ENCODE measurements around the gene ZG16B. TPM values are rescaled to one million over a fixed set of nuclear protein-coding genes. Genes with fewer than 3 reads are reported as not detected.

The ZG16B gene
- total and polyA plus RNA-seq, 2 donors (not counting 1 experiment from before 2014, with no cell fraction given): not detected

GRCh38 chr16:2822496-2822895 is 7.6 kb upstream of the ZG16B start:
- no peaks in the 10 kb centered on the region for H3K27me3 ChIP-seq (replicated peaks in 1 of 4; ENCODE audit: control extremely low read depth in 1 of 4, control insufficient read depth in 3 of 4, insufficient read depth in 4 of 4, low read length in 3 of 4)
- no peak for DNase-seq
- H3K4me1 Mint-ChIP-seq: no peaks in the 10 kb centered on the region
- no peaks in the 10 kb centered on the region for H3K4me1 ChIP-seq (ENCODE audit: control insufficient read depth in 2 of 2, insufficient read depth in 2 of 2, low read length in 2 of 2)
- intact Hi-C loops (cut with micrococcal nuclease): no loop called here
- H3K36me3 ChIP-seq (replicated peaks in 1 of 2; ENCODE audit: control extremely low read depth in 1 of 2, control insufficient read depth in 1 of 2, extremely low read depth in 1 of 2, insufficient read depth in 2 of 2, low read length in 1 of 2): no peaks in the 10 kb centered on the region
- no peak overlapping the region for H3K9ac ChIP-seq (ENCODE audit: low read length)
- ATAC-seq (ENCODE audit: low read depth): no peak
- 75% methylated on average over 2 of the region's 4 CpGs for WGBS (ENCODE audit: insufficient coverage)
- H3K4me3 ChIP-seq (ENCODE audit: control extremely low read depth in 1 of 5, extremely low read depth in 1 of 5, insufficient read depth in 1 of 5, low read depth in 2 of 5, low read length in 4 of 5): no peak overlapping the region
- H3K27ac ChIP-seq (ENCODE audit: low read length in 2 of 2): no peak overlapping the region
- H3K27ac Mint-ChIP-seq: no peak overlapping the region
- H3K4me2 ChIP-seq (replicated peaks; ENCODE audit: low read depth, low read length, poor library complexity, severe bottlenecking): no peak overlapping the region
- H2AFZ ChIP-seq (ENCODE audit: insufficient read depth, low read depth, low read length, poor library complexity, severe bottlenecking): no peak overlapping the region
- TF ChIP-seq EZH2 (IDR thresholded peaks at IDR 0.05; ENCODE audit: borderline replicate concordance, insufficient read depth, low read depth, low read length, poor library complexity, severe bottlenecking) (no peak), CTCF (IDR thresholded peaks at IDR 0.05) (no peak)
- H3K9me3 ChIP-seq (ENCODE audit: control extremely low read depth in 1 of 3, control insufficient read depth in 2 of 3, insufficient read depth in 1 of 3, low read length in 2 of 3): no peaks in the 10 kb centered on the region
- peaks cover 7% of the 10 kb centered on the region for H3K27me3 Mint-ChIP-seq
- ChIA-PET POLR2A (no interaction called here), CTCF (no interaction called here)
- H3K9me3 Mint-ChIP-seq (ENCODE audit: insufficient read depth): no peaks in the 10 kb centered on the region
- no peaks in the 10 kb centered on the region for H4K20me1 ChIP-seq (ENCODE audit: control insufficient read depth, insufficient read depth, low read length, poor library complexity, severe bottlenecking)
- H3K4me3 Mint-ChIP-seq: no peak overlapping the region
- H3K79me2 ChIP-seq (ENCODE audit: control insufficient read depth, insufficient read depth, low read length): no peaks in the 10 kb centered on the region

- intact Hi-C loops (cut with micrococcal nuclease): no loop called here
- no peak overlapping the region for H3K9ac ChIP-seq (ENCODE audit: low read length)
- peaks cover 0 to 3% (median under 1%) of the 10 kb centered on the region in 4 experiments for H3K27me3 ChIP-seq (replicated peaks in 1 of 4; ENCODE audit: control extremely low read depth in 1 of 4, control insufficient read depth in 3 of 4, insufficient read depth in 4 of 4, low read length in 3 of 4)
- no peak overlapping the region for H3K4me3 ChIP-seq (ENCODE audit: control extremely low read depth in 1 of 5, extremely low read depth in 1 of 5, insufficient read depth in 1 of 5, low read depth in 2 of 5, low read length in 4 of 5)
- peaks cover 4% of the 10 kb centered on the region for H3K27me3 Mint-ChIP-seq
- no peak overlapping the region for H3K27ac Mint-ChIP-seq
- TF ChIP-seq EZH2 (IDR thresholded peaks at IDR 0.05; ENCODE audit: borderline replicate concordance, insufficient read depth, low read depth, low read length, poor library complexity, severe bottlenecking): no peak
- H3K9me3 ChIP-seq (ENCODE audit: control extremely low read depth in 1 of 3, control insufficient read depth in 2 of 3, insufficient read depth in 1 of 3, low read length in 2 of 3): no peaks in the 10 kb centered on the region
- whole genome bisulfite sequencing (ENCODE audit: insufficient coverage): 87% methylated on average over 10 of the region's 10 CpGs
- H3K79me2 ChIP-seq (ENCODE audit: control insufficient read depth, insufficient read depth, low read length): no peaks in the 10 kb centered on the region
- no peaks in the 10 kb centered on the region for H3K4me1 Mint-ChIP-seq
- no peaks in the 10 kb centered on the region for H3K36me3 ChIP-seq (replicated peaks in 1 of 2; ENCODE audit: control extremely low read depth in 1 of 2, control insufficient read depth in 1 of 2, extremely low read depth in 1 of 2, insufficient read depth in 2 of 2, low read length in 1 of 2)
- H3K4me3 Mint-ChIP-seq: no peak overlapping the region
- ChIA-PET CTCF (no interaction called here), POLR2A (no interaction called here)
- H4K20me1 ChIP-seq (ENCODE audit: control insufficient read depth, insufficient read depth, low read length, poor library complexity, severe bottlenecking): no peaks in the 10 kb centered on the region
- H3K4me2 ChIP-seq (replicated peaks; ENCODE audit: low read depth, low read length, poor library complexity, severe bottlenecking): no peak overlapping the region
- ATAC-seq (ENCODE audit: low read depth): no peak
- H3K9me3 Mint-ChIP-seq (ENCODE audit: insufficient read depth): no peaks in the 10 kb centered on the region
- no peaks in the 10 kb centered on the region for H3K4me1 ChIP-seq (ENCODE audit: control insufficient read depth in 2 of 2, insufficient read depth in 2 of 2, low read length in 2 of 2)
- no peak overlapping the region for H2AFZ ChIP-seq (ENCODE audit: insufficient read depth, low read depth, low read length, poor library complexity, severe bottlenecking)
- H3K27ac ChIP-seq (ENCODE audit: low read length in 2 of 2): no peak overlapping the region
- no peak for DNase-seq
Observed at GRCh38 chr16:2824626-2825025, 5.5 kb upstream of the ZG16B start.
